ENCODE results near the gene ZNF384.
A peak's percentile ranks its signal among the peaks of the same experiment; 100 is the strongest.
"Not testable (repeated sequence)": the region's sequence is repeated elsewhere in the genome, so short reads cannot be mapped to it uniquely, and the experiment has no call there.

ZNF384 gene

GRCh38 chr12:6716874-6717437, 27.8 kb upstream of the ZNF384 start:
- Histone ChIP-seq H3K36me3 (no peaks in the 10 kb centered on the region), H3K4me3 (ENCODE audit: low read depth, low read length) (no peak overlapping the region), H3K9me3 (ENCODE audit: severe bottlenecking) (no peaks in the 10 kb centered on the region), H3K27ac (no peak overlapping the region), H3K27me3 (ENCODE audit: insufficient read depth, low read depth, severe bottlenecking) (no peaks in the 10 kb centered on the region)
- DNase-seq = no peak
- TF ChIP-seq CTCF (IDR thresholded peaks at IDR 0.05; ENCODE audit: low read depth, low read length) = no peak

- DNase-seq; H3K9me3 ChIP-seq (ENCODE audit: severe bottlenecking); H3K36me3 ChIP-seq; H3K4me3 ChIP-seq (ENCODE audit: low read depth, low read length); H3K27ac ChIP-seq; H3K27me3 ChIP-seq (ENCODE audit: insufficient read depth, low read depth, severe bottlenecking): not testable (repeated sequence)
These were observed 27.1 kb upstream of the ZNF384 start for GRCh38 chr12:6716031-6716873.

- TF ChIP-seq CTCF (IDR thresholded peaks at IDR 0.05; ENCODE audit: low read depth, low read length) = no peak
- no peaks in the 10 kb centered on the region for H3K27me3 ChIP-seq (ENCODE audit: insufficient read depth, low read depth, severe bottlenecking)
- DNase-seq = no peak
- peaks cover 3% of the 10 kb centered on the region for H3K9me3 ChIP-seq (ENCODE audit: severe bottlenecking)
- no peaks in the 10 kb centered on the region for H3K36me3 ChIP-seq
- no peak overlapping the region for H3K27ac ChIP-seq
- H3K4me3 ChIP-seq (ENCODE audit: low read depth, low read length) = no peak overlapping the region
These were observed 19.8 kb upstream of the ZNF384 start for GRCh38 chr12:6708960-6709394.

- not testable (repeated sequence) for H3K27me3 ChIP-seq (ENCODE audit: insufficient read depth, low read depth, severe bottlenecking); DNase-seq; H3K4me3 ChIP-seq (ENCODE audit: low read depth, low read length); H3K27ac ChIP-seq; H3K36me3 ChIP-seq; H3K9me3 ChIP-seq (ENCODE audit: severe bottlenecking)
These were observed 19.2 kb upstream of the ZNF384 start for GRCh38 chr12:6708351-6708750.

- peak; percentile 61 for DNase-seq
- no peaks in the 10 kb centered on the region for H3K27me3 ChIP-seq (ENCODE audit: insufficient read depth, low read depth, severe bottlenecking)
- peak; percentile 33; the same call in 1 of the 2 replicates for TF ChIP-seq CTCF (IDR thresholded peaks at IDR 0.05; ENCODE audit: low read depth, low read length)
- H3K9me3 ChIP-seq (ENCODE audit: severe bottlenecking) = peaks cover 2% of the 10 kb centered on the region
- H3K4me3 ChIP-seq (ENCODE audit: low read depth, low read length) = no peak overlapping the region
- no peak overlapping the region for H3K27ac ChIP-seq
- no peaks in the 10 kb centered on the region for H3K36me3 ChIP-seq
These were observed 14.5 kb upstream of the ZNF384 start for GRCh38 chr12:6703631-6704030.

GRCh38 chr12:6701078-6701768, 12.0 kb upstream of the ZNF384 start:
- no peaks in the 10 kb centered on the region for H3K27me3 ChIP-seq (ENCODE audit: insufficient read depth, low read depth, severe bottlenecking)
- no peak for DNase-seq

More at GRCh38 chr12:6701078-6701768, 12.0 kb upstream of the ZNF384 start:
- Histone ChIP-seq H3K36me3 (peaks cover 3% of the 10 kb centered on the region), H3K9me3 (ENCODE audit: severe bottlenecking) (no peaks in the 10 kb centered on the region), H3K4me3 (ENCODE audit: low read depth, low read length) (peak overlapping the region; percentile 57), H3K27ac (peak overlapping the region; percentile 39)
- TF ChIP-seq CTCF (IDR thresholded peaks at IDR 0.05; ENCODE audit: low read depth, low read length) = no peak
